Measurements from ENCODE around the gene TMEM234.
"Not testable (repeated sequence)": the region's sequence is repeated elsewhere in the genome, so short reads cannot be mapped to it uniquely, and the experiment has no call there.

Gene TMEM234

DNA sequence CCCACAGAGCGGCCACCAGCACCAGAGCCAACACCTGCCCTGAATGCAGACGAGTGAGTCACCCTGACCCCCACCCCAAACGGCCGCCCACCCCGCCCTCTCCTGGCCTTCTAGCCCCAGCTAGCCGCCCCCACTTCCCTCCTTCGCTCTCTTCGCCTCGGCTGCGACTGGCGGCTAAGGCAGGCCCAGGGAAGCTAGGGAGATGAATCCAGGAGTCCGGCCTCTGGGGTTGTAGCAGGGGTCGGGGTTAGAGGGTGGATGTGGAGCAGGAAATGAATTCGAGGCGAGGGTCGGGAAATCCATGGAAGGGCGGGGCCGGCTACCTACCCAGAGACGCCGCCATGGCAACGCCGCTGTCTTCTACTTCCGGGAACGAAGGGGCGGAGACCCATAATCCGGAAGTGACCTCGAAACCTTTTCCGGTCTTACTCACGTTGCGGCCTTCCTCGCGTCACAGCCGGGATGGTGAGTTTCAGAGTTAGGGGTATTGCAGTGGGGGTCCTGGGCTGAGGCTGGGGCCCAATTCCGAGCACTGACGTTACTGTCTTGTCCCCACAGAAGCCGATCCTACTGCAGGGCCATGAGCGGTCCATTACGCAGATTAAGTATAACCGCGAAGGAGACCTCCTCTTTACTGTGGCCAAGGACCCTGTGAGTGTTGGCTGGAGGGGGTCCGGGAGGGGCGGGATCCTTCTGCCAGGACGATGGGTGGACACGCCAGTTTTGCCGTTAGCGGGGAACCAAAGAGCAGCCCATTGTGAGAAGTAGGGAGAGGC, at the start of gene TMEM234, which contains the start of gene EIF3I:
TMEM234 (minus strand) TSS at position 374 of the 776 bp plus-strand sequence; CDS start at position 343, 31 bp downstream.
EIF3I (plus strand) TSS at position 428 of the 776 bp plus-strand sequence; CDS start at position 463, 35 bp downstream.
- Mint-ChIP-seq H3K9me3 (no peaks in the 10 kb centered on the region), H3K36me3 (ENCODE audit: low read depth) (peaks cover 30% of the 10 kb centered on the region), H3K4me3 (peak within 1 kb of the TSS; percentile 98 to 99 (median 99)), H3K27me3 (ENCODE audit: low read depth) (peaks cover 4% of the 10 kb centered on the region), H3K4me1 (peaks cover 27% of the 10 kb centered on the region), H3K27ac (peak within 1 kb of the TSS; percentile 92 to 94 (median 92))
- TF ChIP-seq, protein P1, sequence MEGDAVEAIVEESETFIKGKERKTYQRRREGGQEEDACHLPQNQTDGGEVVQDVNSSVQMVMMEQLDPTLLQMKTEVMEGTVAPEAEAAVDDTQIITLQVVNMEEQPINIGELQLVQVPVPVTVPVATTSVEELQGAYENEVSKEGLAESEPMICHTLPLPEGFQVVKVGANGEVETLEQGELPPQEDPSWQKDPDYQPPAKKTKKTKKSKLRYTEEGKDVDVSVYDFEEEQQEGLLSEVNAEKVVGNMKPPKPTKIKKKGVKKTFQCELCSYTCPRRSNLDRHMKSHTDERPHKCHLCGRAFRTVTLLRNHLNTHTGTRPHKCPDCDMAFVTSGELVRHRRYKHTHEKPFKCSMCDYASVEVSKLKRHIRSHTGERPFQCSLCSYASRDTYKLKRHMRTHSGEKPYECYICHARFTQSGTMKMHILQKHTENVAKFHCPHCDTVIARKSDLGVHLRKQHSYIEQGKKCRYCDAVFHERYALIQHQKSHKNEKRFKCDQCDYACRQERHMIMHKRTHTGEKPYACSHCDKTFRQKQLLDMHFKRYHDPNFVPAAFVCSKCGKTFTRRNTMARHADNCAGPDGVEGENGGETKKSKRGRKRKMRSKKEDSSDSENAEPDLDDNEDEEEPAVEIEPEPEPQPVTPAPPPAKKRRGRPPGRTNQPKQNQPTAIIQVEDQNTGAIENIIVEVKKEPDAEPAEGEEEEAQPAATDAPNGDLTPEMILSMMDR (IDR thresholded peaks at IDR 0.05; ENCODE audit: unreplicated experiment in 3 of 3), result no peak

DNA sequence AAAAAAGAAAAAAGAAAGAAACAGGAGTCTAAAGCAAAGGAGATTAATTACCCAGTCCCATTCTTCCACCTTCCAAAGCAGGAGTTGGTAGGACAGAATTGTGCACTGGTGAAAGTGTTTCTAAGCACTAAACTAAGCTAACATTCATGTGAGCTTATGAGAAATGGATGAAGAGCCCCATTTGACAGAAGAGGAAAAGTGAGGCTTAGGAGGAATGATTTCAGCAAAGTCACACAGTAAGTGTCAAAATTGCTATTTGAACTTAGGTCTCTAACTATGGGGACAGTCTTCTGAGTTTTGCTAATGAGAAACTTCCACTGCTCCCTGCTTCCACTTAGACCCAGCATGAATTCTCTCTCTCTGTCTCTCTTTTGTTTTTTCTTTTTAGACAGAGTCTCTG, 47.6 kb upstream of the TMEM234 start:
- TF ChIP-seq, protein P1 (IDR thresholded peaks at IDR 0.05; ENCODE audit: unreplicated experiment in 3 of 3), result no peak
- no peak overlapping the region for H3K27ac Mint-ChIP-seq
- peaks cover 17% of the 10 kb centered on the region for H3K4me1 Mint-ChIP-seq
- no peak overlapping the region for H3K4me3 Mint-ChIP-seq
- no peaks in the 10 kb centered on the region for H3K9me3 Mint-ChIP-seq
- no peaks in the 10 kb centered on the region for H3K36me3 Mint-ChIP-seq (ENCODE audit: low read depth)
- H3K27me3 Mint-ChIP-seq (ENCODE audit: low read depth), result peaks cover 8% of the 10 kb centered on the region

DNA sequence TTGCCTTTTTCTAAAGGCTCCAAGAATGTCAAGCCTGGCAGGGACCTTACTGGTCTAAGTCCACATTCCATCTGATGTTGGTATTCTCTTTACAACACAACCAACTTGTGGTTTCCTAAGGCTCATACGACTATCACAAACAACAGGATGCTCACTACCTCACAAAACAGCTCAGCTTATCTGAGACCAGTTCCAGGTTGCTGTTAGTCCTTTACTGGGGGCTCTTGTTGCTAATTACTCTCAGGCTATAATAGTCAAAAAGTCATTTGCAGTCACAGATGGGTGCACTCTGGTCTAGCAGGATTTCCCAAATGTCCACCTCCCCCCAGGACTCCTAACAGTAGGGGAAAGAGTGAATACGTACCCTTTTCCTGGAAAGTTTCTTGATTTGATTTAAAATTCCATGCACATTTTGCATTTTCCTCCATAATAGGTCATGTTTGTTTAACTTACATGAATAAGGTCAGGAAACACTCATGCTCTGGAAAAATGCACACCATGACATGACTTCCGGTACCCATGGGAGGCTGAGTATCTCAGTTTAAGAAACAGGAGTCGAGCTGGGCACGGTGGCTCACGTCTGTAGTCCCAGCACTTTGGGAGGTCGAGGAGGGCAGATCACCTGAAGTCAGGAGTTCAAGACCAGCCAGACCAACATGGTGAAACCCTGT, 44.9 kb upstream of the TMEM234 start:
- Mint-ChIP-seq H3K27ac (peak overlapping the region in 1 of 3 experiments; percentile 16), H3K9me3 (no peaks in the 10 kb centered on the region), H3K27me3 (ENCODE audit: low read depth) (no peaks in the 10 kb centered on the region), H3K4me1 (no peaks in the 10 kb centered on the region), H3K4me3 (no peak overlapping the region), H3K36me3 (ENCODE audit: low read depth) (no peaks in the 10 kb centered on the region)
- TF ChIP-seq, protein P1 (IDR thresholded peaks at IDR 0.05; ENCODE audit: unreplicated experiment in 3 of 3), result no peak

DNA sequence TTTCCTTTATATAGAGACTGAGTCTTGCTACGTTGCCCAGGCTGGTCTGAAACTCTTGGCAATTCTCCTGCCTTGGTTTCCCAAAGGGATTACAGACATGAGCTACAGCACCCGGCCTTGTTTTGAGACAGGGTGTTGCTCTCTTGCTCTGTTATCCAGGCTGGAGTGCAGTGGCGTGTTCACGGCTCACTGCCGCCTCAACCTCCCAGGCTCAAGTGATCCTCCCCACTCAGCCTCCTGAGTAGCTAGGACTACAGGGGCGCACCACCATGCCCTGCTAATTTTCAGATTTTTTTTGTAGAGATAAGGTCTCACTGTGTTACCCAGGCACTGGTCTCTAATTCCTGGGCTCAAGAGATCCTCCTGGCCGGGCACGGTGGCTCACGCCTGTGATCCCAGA, 43.7 kb upstream of the TMEM234 start:
- TF ChIP-seq, protein P1 (IDR thresholded peaks at IDR 0.05; ENCODE audit: unreplicated experiment in 3 of 3), result no peak
- H3K4me1 Mint-ChIP-seq, result no peaks in the 10 kb centered on the region
- no peaks in the 10 kb centered on the region for H3K9me3 Mint-ChIP-seq
- H3K27me3 Mint-ChIP-seq (ENCODE audit: low read depth), result no peaks in the 10 kb centered on the region
- no peak overlapping the region for H3K27ac Mint-ChIP-seq
- H3K36me3 Mint-ChIP-seq (ENCODE audit: low read depth), result no peaks in the 10 kb centered on the region
- H3K4me3 Mint-ChIP-seq, result no peak overlapping the region

DNA sequence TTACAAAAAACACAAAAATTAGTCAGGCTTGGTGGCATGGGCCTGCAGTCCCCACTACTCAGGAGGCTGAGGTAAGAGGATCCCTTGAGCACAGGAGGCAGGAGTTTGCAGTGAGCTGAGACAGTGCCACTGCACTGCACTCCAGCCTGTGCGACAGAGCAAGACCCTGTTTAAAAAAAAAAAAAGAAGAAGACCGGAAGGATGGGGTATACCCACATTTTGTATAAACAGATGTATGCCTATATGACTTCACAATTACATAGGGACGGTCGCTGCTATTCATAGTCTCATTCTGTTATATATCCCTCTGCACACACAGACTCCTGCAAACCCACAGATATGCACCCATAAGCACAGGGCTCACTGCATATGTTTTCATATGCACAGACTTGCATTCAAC, 41.6 kb upstream of the TMEM234 start:
- H3K4me3 Mint-ChIP-seq, result no peak overlapping the region
- TF ChIP-seq, protein P1 (IDR thresholded peaks at IDR 0.05; ENCODE audit: unreplicated experiment in 3 of 3), result no peak
- H3K4me1 Mint-ChIP-seq, result no peaks in the 10 kb centered on the region

DNA sequence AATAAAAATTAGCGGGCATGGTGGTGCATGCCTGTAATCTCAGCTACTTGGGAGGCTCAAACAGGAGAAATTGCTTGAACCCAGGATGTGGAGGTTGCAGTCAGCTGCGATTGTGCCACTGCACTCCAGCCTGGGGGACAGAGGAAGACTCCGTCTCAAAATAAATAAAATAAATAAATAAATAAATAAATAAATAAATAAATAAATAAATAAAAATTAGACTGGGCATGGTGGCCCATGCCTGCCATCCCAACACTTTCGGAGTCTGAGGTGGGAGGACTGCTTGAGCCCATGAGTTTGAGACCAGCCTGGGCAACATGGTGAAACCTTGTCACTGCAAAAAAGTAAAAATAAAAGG, 41.1 kb upstream of the TMEM234 start:
- not testable (repeated sequence) for H3K27ac Mint-ChIP-seq; H3K4me1 Mint-ChIP-seq; H3K4me3 Mint-ChIP-seq; H3K27me3 Mint-ChIP-seq (ENCODE audit: low read depth); H3K36me3 Mint-ChIP-seq (ENCODE audit: low read depth); H3K9me3 Mint-ChIP-seq

More for the DNA sequence above, 41.6 kb upstream of the TMEM234 start:
- Mint-ChIP-seq H3K27ac (no peak overlapping the region), H3K27me3 (ENCODE audit: low read depth) (peaks cover 6% of the 10 kb centered on the region), H3K36me3 (ENCODE audit: low read depth) (no peaks in the 10 kb centered on the region), H3K9me3 (no peaks in the 10 kb centered on the region)
